OCI-LY1 (cell line): ENCODE results near the gene ZSWIM5.
"Not testable (repeated sequence)": the region's sequence is repeated elsewhere in the genome, so short reads cannot be mapped to it uniquely, and the experiment has no call there.

Experiments
- H2AFZ ChIP-seq: fragments of 200-600 bp; sonication (generic), shearing (Covaris generic); 2 replicates; pipeline ENCODE4 v1.6.0; 2014; ENCODE audit warnings: antibody characterized with exemption, mild to moderate bottlenecking, low read length
- H3F3A ChIP-seq: fragments of 200-600 bp; sonication (generic), shearing (Covaris generic); 2 replicates; pipeline ENCODE4 v1.6.0; 2014; ENCODE audit warnings: mild to moderate bottlenecking, antibody characterized with exemption, low read length, moderate library complexity; ENCODE audit not compliant: insufficient read depth
- H3K27ac ChIP-seq: fragments of 200-600 bp; sonication (generic); 2 replicates; pipeline ENCODE4 v1.5.1; 2014; ENCODE audit warnings: low read length, mixed run types, mild to moderate bottlenecking, low read depth; ENCODE audit not compliant: poor library complexity, severe bottlenecking
- H3K27me3 ChIP-seq: fragments of 200-600 bp; sonication (generic); 2 replicates; pipeline ENCODE4 v1.6.0; 2014; ENCODE audit warnings: antibody characterized with exemption, mild to moderate bottlenecking, low read length, moderate library complexity; ENCODE audit not compliant: insufficient read depth
- H3K36me3 ChIP-seq: fragments of 200-600 bp; sonication (generic); 2 replicates; pipeline ENCODE4 v1.6.1; 2014; ENCODE audit warnings: mild to moderate bottlenecking, antibody characterized with exemption, low read length, moderate library complexity, mixed read lengths; ENCODE audit not compliant: insufficient read depth
- H3K4me1 ChIP-seq: fragments of 200-600 bp; sonication (generic); 2 replicates; pipeline ENCODE4 v1.5.1; 2014; ENCODE audit warnings: mild to moderate bottlenecking, low read length, moderate library complexity; ENCODE audit not compliant: insufficient read depth, severe bottlenecking
- H3K4me2 ChIP-seq: fragments of 200-600 bp; sonication (generic), shearing (Covaris generic); 2 replicates; pipeline ENCODE4 v1.6.1; 2014; ENCODE audit warnings: low read length
- H3K4me3 ChIP-seq: fragments of 200-600 bp; sonication (generic); 2 replicates; pipeline ENCODE4 v1.5.1; 2014; ENCODE audit warnings: low read length, low read depth, mild to moderate bottlenecking, mixed read lengths; ENCODE audit not compliant: poor library complexity, severe bottlenecking
- H3K79me2 ChIP-seq: fragments of 200-600 bp; shearing (Covaris generic); 2 replicates; pipeline ENCODE4 v1.6.1; 2016; ENCODE audit warnings: mixed run types, low read length, mixed read lengths; ENCODE audit not compliant: insufficient read depth
- H3K9ac ChIP-seq: fragments of 200-600 bp; sonication (generic), shearing (Covaris generic); 2 replicates; pipeline ENCODE4 v1.6.1; 2014; ENCODE audit warnings: mild to moderate bottlenecking, low read length, mixed read lengths
- H3K9me2 ChIP-seq: fragments of 200-600 bp; sonication (generic), shearing (Covaris generic); 2 replicates; pipeline ENCODE4 v1.6.1; 2014; ENCODE audit warnings: low read depth, mild to moderate bottlenecking, low read length, mixed read lengths
- H3K9me3 ChIP-seq: fragments of 200-600 bp; shearing (Covaris generic); 2 replicates; pipeline ENCODE4 v1.6.1; 2014; ENCODE audit warnings: low read length, mixed read lengths
- H4K20me1 ChIP-seq: fragments of 200-600 bp; sonication (generic), shearing (Covaris generic); 2 replicates; pipeline ENCODE4 v1.6.0; 2016; ENCODE audit warnings: mild to moderate bottlenecking, low read length; ENCODE audit not compliant: insufficient read depth
- CTCF ChIP-seq: fragments of 200-600 bp; sonication (generic), shearing (Covaris generic); IDR thresholded peaks from 2 replicates; pipeline ENCODE4 v1.5.1; 2017; ENCODE audit warnings: mild to moderate bottlenecking, antibody characterized with exemption, low read length, moderate library complexity, mixed read lengths
- EZH2 ChIP-seq: fragments of 200-600 bp; sonication (generic), shearing (Covaris generic); IDR thresholded peaks from 2 replicates; pipeline ENCODE4 v1.8.0; 2017; ENCODE audit warnings: borderline replicate concordance, mixed run types, mild to moderate bottlenecking, antibody characterized with exemption, low read length, moderate library complexity, mixed read lengths

ZSWIM5 gene

GRCh38 chr1:45134461-45134873, 71.9 kb downstream of the ZSWIM5 start:
- no peak overlapping the region for H2AFZ ChIP-seq
- no peaks in the 10 kb centered on the region for H4K20me1 ChIP-seq
- H3K79me2 ChIP-seq, result no peaks in the 10 kb centered on the region
- H3K9ac ChIP-seq, result no peak overlapping the region
- no peaks in the 10 kb centered on the region for H3K9me2 ChIP-seq
- no peaks in the 10 kb centered on the region for H3K9me3 ChIP-seq
- H3K4me2 ChIP-seq, result no peak overlapping the region
- no peaks in the 10 kb centered on the region for H3K36me3 ChIP-seq
- H3K27ac ChIP-seq, result no peak overlapping the region
- H3K4me1 ChIP-seq, result no peaks in the 10 kb centered on the region
- TF ChIP-seq CTCF, result no peak
- TF ChIP-seq EZH2, result no peak
- no peaks in the 10 kb centered on the region for H3F3A ChIP-seq
- H3K27me3 ChIP-seq, result no peaks in the 10 kb centered on the region
- no peak overlapping the region for H3K4me3 ChIP-seq

GRCh38 chr1:45132719-45133118, 73.7 kb downstream of the ZSWIM5 start:
- not testable (repeated sequence) for H3K27me3 ChIP-seq, H3K79me2 ChIP-seq, H3K27ac ChIP-seq, H3K4me3 ChIP-seq, H3K4me2 ChIP-seq, H4K20me1 ChIP-seq, H3F3A ChIP-seq, H3K4me1 ChIP-seq, H3K9ac ChIP-seq, H3K9me2 ChIP-seq, H3K36me3 ChIP-seq, H2AFZ ChIP-seq, H3K9me3 ChIP-seq

DNA sequence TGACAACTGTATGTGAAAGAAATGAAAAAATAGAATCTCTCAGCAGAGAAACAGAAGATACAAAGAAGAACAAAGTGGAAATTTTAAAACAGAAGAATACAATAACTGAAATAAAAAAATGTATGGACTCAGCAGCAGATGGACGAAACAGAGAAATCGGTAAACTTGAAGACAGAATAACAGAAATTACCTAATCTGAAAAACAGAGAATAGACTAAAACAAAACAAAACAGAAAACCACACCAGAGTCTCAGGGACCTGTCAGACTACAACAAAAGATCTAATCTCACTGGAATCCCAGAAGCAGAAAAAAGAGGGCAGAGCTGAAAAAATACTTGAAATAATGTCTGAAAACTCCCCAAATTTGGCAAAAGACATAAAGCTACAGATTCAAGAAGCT, 83.0 kb downstream of the ZSWIM5 start:
- no peaks in the 10 kb centered on the region for H3K9me3 ChIP-seq
- H3K4me1 ChIP-seq, result no peaks in the 10 kb centered on the region
- no peaks in the 10 kb centered on the region for H3K9me2 ChIP-seq
- H4K20me1 ChIP-seq, result no peaks in the 10 kb centered on the region
- H3K9ac ChIP-seq, result no peak overlapping the region
- no peak overlapping the region for H2AFZ ChIP-seq
- H3F3A ChIP-seq, result no peaks in the 10 kb centered on the region
- no peak overlapping the region for H3K4me3 ChIP-seq
- no peaks in the 10 kb centered on the region for H3K36me3 ChIP-seq
- no peaks in the 10 kb centered on the region for H3K79me2 ChIP-seq
- no peak for TF ChIP-seq CTCF
- no peak for TF ChIP-seq EZH2
- no peak overlapping the region for H3K27ac ChIP-seq
- H3K27me3 ChIP-seq, result no peaks in the 10 kb centered on the region
- H3K4me2 ChIP-seq, result no peak overlapping the region

- no peak for TF ChIP-seq CTCF
- TF ChIP-seq EZH2, result no peak
- no peak overlapping the region for H3K27ac ChIP-seq
- H3K4me1 ChIP-seq, result no peaks in the 10 kb centered on the region
- H3K79me2 ChIP-seq, result no peaks in the 10 kb centered on the region
- H3K4me2 ChIP-seq, result no peak overlapping the region
- H4K20me1 ChIP-seq, result no peaks in the 10 kb centered on the region
- no peaks in the 10 kb centered on the region for H3F3A ChIP-seq
- no peaks in the 10 kb centered on the region for H3K9me2 ChIP-seq
- no peaks in the 10 kb centered on the region for H3K27me3 ChIP-seq
- H3K9me3 ChIP-seq, result no peaks in the 10 kb centered on the region
- H3K4me3 ChIP-seq, result no peak overlapping the region
- no peak overlapping the region for H2AFZ ChIP-seq
- no peak overlapping the region for H3K9ac ChIP-seq
- H3K36me3 ChIP-seq, result no peaks in the 10 kb centered on the region
Observed at GRCh38 chr1:45122724-45123123, 83.7 kb downstream of the ZSWIM5 start.
